Measurements from ENCODE around the gene C16orf74.

The C16orf74 gene

DNA sequence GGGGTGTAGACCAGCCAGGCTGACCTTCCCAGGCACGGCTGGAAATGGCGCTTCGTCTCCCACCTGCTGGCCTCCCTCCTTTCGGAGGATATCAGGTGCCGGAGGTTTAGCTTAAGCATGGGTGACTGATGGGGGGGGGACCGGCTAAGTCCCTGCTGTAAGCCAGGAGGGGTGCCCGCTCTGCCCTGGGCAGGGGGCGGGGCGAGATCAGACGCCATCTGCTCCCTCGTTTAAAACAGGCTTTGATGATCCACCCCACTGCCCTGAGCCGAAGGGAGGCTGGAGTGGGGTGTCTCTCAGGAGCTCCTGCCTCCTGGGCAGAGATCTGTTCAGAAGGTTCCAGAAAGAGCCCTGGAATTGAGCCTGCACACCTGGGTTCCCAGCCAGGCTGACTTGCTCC is 26.0 kb downstream of the C16orf74 start:
- TF ChIP-seq ARNTL (CRISPR knock-in tag; IDR thresholded peaks at IDR 0.05; ENCODE audit: borderline replicate concordance, low read depth) (no peak), PPARA (CRISPR knock-in tag; IDR thresholded peaks at IDR 0.05; ENCODE audit: borderline replicate concordance) (no peak), CREB5 (CRISPR knock-in tag; IDR thresholded peaks at IDR 0.05; ENCODE audit: low read depth) (no peak), ZNF565 (CRISPR knock-in tag; conservative IDR thresholded peaks at IDR 0.05; ENCODE audit: low read depth) (no peak), GLIS3 (CRISPR knock-in tag; IDR thresholded peaks at IDR 0.05) (no peak), TOX (CRISPR knock-in tag; IDR thresholded peaks at IDR 0.05; ENCODE audit: borderline replicate concordance) (no peak), SNAI2 (CRISPR knock-in tag; IDR thresholded peaks at IDR 0.05) (no peak), TCF4 (CRISPR knock-in tag; IDR thresholded peaks at IDR 0.05; ENCODE audit: borderline replicate concordance) (no peak), RARB (CRISPR knock-in tag; IDR thresholded peaks at IDR 0.05) (no peak), ZFP3 (CRISPR knock-in tag; IDR thresholded peaks at IDR 0.05) (no peak)
- TF ChIP-seq, protein P1, sequence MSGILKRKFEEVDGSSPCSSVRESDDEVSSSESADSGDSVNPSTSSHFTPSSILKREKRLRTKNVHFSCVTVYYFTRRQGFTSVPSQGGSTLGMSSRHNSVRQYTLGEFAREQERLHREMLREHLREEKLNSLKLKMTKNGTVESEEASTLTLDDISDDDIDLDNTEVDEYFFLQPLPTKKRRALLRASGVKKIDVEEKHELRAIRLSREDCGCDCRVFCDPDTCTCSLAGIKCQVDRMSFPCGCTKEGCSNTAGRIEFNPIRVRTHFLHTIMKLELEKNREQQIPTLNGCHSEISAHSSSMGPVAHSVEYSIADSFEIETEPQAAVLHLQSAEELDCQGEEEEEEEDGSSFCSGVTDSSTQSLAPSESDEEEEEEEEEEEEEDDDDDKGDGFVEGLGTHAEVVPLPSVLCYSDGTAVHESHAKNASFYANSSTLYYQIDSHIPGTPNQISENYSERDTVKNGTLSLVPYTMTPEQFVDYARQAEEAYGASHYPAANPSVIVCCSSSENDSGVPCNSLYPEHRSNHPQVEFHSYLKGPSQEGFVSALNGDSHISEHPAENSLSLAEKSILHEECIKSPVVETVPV (CRISPR knock-in tag; IDR thresholded peaks at IDR 0.05) = no peak
- no peak for ATAC-seq

GRCh38 chr16:85724126-85724879 is 26.6 kb downstream of the C16orf74 start:
- no peak for TF ChIP-seq OSR1 (CRISPR knock-in tag; IDR thresholded peaks at IDR 0.05)
- TF ChIP-seq ESRRG (CRISPR knock-in tag; IDR thresholded peaks at IDR 0.05) = no peak
- TF ChIP-seq RARB (CRISPR knock-in tag; IDR thresholded peaks at IDR 0.05) = no peak
- TF ChIP-seq, protein P2, sequence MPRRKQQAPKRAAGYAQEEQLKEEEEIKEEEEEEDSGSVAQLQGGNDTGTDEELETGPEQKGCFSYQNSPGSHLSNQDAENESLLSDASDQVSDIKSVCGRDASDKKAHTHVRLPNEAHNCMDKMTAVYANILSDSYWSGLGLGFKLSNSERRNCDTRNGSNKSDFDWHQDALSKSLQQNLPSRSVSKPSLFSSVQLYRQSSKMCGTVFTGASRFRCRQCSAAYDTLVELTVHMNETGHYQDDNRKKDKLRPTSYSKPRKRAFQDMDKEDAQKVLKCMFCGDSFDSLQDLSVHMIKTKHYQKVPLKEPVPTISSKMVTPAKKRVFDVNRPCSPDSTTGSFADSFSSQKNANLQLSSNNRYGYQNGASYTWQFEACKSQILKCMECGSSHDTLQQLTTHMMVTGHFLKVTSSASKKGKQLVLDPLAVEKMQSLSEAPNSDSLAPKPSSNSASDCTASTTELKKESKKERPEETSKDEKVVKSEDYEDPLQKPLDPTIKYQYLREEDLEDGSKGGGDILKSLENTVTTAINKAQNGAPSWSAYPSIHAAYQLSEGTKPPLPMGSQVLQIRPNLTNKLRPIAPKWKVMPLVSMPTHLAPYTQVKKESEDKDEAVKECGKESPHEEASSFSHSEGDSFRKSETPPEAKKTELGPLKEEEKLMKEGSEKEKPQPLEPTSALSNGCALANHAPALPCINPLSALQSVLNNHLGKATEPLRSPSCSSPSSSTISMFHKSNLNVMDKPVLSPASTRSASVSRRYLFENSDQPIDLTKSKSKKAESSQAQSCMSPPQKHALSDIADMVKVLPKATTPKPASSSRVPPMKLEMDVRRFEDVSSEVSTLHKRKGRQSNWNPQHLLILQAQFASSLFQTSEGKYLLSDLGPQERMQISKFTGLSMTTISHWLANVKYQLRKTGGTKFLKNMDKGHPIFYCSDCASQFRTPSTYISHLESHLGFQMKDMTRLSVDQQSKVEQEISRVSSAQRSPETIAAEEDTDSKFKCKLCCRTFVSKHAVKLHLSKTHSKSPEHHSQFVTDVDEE (CRISPR knock-in tag; IDR thresholded peaks at IDR 0.05) = no peak
- TF ChIP-seq, protein P1 (CRISPR knock-in tag; IDR thresholded peaks at IDR 0.05) = no peak
- no peak for TF ChIP-seq ZC3H10 (CRISPR knock-in tag; IDR thresholded peaks at IDR 0.05)
- no peak for TF ChIP-seq CREB5 (CRISPR knock-in tag; IDR thresholded peaks at IDR 0.05; ENCODE audit: low read depth)
- TF ChIP-seq ZFP3 (CRISPR knock-in tag; IDR thresholded peaks at IDR 0.05) = no peak
- TF ChIP-seq PPARA (CRISPR knock-in tag; IDR thresholded peaks at IDR 0.05; ENCODE audit: borderline replicate concordance) = no peak
- TF ChIP-seq TCF4 (CRISPR knock-in tag; IDR thresholded peaks at IDR 0.05; ENCODE audit: borderline replicate concordance) = no peak
- TF ChIP-seq TOX (CRISPR knock-in tag; IDR thresholded peaks at IDR 0.05; ENCODE audit: borderline replicate concordance) = no peak
- no peak for TF ChIP-seq ISL1 (CRISPR knock-in tag; IDR thresholded peaks at IDR 0.05)
- no peak for TF ChIP-seq SNAI2 (CRISPR knock-in tag; IDR thresholded peaks at IDR 0.05)
- TF ChIP-seq CSDC2 (CRISPR knock-in tag; IDR thresholded peaks at IDR 0.05) = no peak
- TF ChIP-seq ZNF8 (CRISPR knock-in tag; IDR thresholded peaks at IDR 0.05) = no peak
- no peak for ATAC-seq

DNA sequence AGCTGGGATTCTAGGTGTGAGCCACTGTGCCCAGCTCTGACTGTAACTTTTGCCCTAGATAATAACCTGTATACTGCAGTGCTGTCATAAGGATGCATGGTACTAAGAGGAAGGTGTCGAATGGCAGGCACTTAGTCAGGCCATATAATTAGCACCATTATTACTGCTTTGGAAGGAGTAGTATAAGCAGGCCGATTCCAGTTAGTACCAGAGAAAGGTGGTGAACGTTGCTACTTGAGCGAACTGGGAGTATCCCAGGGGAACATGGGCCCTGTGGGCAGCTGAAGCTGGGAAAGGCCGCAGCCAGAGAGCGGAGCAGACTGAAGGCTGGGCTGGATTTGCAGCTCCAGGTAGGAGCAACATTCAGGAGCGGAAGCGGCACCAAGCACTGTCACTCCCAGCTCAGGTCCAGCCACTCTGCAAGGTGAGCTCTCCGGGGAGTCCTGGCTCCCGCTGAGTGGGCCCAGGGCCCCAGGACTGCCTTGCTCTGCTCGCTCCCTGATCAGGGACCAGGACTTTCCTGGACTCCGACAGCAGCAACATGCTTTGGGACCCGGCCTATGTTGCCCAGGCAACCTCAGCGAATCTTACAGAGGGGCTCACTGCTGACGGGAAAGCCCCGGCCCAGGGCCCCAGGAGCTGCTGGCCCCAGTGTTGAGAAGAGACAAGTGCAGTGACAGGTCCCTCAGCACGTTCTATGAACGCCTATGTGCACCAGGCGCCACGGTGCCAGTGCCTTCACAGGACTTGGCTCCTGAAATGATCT is 28.6 kb downstream of the C16orf74 start:
- ATAC-seq = no peak
- TF ChIP-seq ZFP30 (CRISPR knock-in tag; IDR thresholded peaks at IDR 0.05) (no peak), CSDC2 (CRISPR knock-in tag; IDR thresholded peaks at IDR 0.05) (no peak), TCF4 (CRISPR knock-in tag; IDR thresholded peaks at IDR 0.05; ENCODE audit: borderline replicate concordance) (no peak), GLIS3 (CRISPR knock-in tag; IDR thresholded peaks at IDR 0.05) (no peak), ZFP3 (CRISPR knock-in tag; IDR thresholded peaks at IDR 0.05) (no peak), ISL1 (CRISPR knock-in tag; IDR thresholded peaks at IDR 0.05) (no peak), PATZ1 (CRISPR knock-in tag; IDR thresholded peaks at IDR 0.05; ENCODE audit: borderline replicate concordance) (no peak), SNAI2 (CRISPR knock-in tag; IDR thresholded peaks at IDR 0.05) (no peak), ARNTL (CRISPR knock-in tag; IDR thresholded peaks at IDR 0.05; ENCODE audit: borderline replicate concordance, low read depth) (no peak), PPARA (CRISPR knock-in tag; IDR thresholded peaks at IDR 0.05; ENCODE audit: borderline replicate concordance) (no peak), RARB (CRISPR knock-in tag; IDR thresholded peaks at IDR 0.05) (no peak)
- TF ChIP-seq, protein P1 (CRISPR knock-in tag; IDR thresholded peaks at IDR 0.05) = no peak
